Thoracic aorta (tissue), 2 donors: ENCODE measurements around the gene TRIM7. TPM values are rescaled to one million over a fixed set of nuclear protein-coding genes. Genes with fewer than 3 reads are reported as not detected.
"Not testable (repeated sequence)": the region's sequence is repeated elsewhere in the genome, so short reads cannot be mapped to it uniquely, and the experiment has no call there.

Experiments
- ATAC-seq: fragments of 150-250 bp; one replicate; pipeline ENCODE4 v1.8.0; 2017; ENCODE audit warnings: low read depth; ENCODE audit not compliant: insufficient number of reproducible peaks, low FRiP score
- DNase-seq: peaks from one replicate; pipeline ENCODE4 v3.0.0-alpha.2; 2020; ENCODE audit warnings: low spot score
- H3K27ac ChIP-seq, 2 donors: fragments of 200-600 bp; sonication (generic); 1 replicate in 1 of 2; 2 replicates in 1 of 2; pipeline ENCODE4 v1.5.1; 2016; ENCODE audit warnings: mild to moderate bottlenecking in 2 of 2, moderate library complexity in 2 of 2
- H3K27me3 ChIP-seq: fragments of 200-600 bp; sonication (generic); replicated peaks from 2 replicates; pipeline ENCODE4 v1.6.0; 2016; ENCODE audit warnings: mild to moderate bottlenecking; ENCODE audit not compliant: insufficient read depth
- H3K36me3 ChIP-seq: fragments of 200-600 bp; sonication (generic); one replicate; pipeline ENCODE4 v1.5.1; 2016
- H3K4me1 ChIP-seq, 2 donors: fragments of 200-600 bp; sonication (generic); 1 replicate in 1 of 2; 2 replicates in 1 of 2; pipeline versions ENCODE4 v1.5.1 to v1.6.0; 2016; ENCODE audit warnings: low read depth in 2 of 2, mild to moderate bottlenecking in 1 of 2; ENCODE audit not compliant: control insufficient read depth in 1 of 2
- H3K4me3 ChIP-seq: fragments of 200-600 bp; sonication (generic); 2 replicates; pipeline ENCODE4 v1.5.1; 2016; ENCODE audit warnings: mild to moderate bottlenecking
- H3K9me3 ChIP-seq: fragments of 200-600 bp; sonication (generic); 2 replicates; pipeline ENCODE4 v1.5.1; 2016
- CTCF ChIP-seq: fragments of 200-600 bp; sonication (generic); IDR thresholded peaks from one replicate; pipeline ENCODE4 v1.5.1; 2019; ENCODE audit warnings: antibody characterized with exemption
- total RNA-seq, 2 donors: library from RNA; depleted of rRNA; stranded (reverse); fragments of >200 nt; gene quantifications; one replicate each; pipeline versions ENCODE4 v1.1.0 to v1.2.3, GENCODE V29; 2016

TRIM7 gene
- total RNA-seq, 2 donors from 2014 or later, result 11.4 to 14.7 TPM

GRCh38 chr5:181149806-181150733, 54.9 kb downstream of the TRIM7 start:
- no peak for DNase-seq

GRCh38 chr5:181149355-181149754, 55.6 kb downstream of the TRIM7 start:
- no peak for TF ChIP-seq CTCF
- Histone ChIP-seq H3K36me3 (no peaks in the 10 kb centered on the region), H3K27me3 (no peaks in the 10 kb centered on the region), H3K4me1 (no peaks in the 10 kb centered on the region), H3K4me3 (no peak overlapping the region), H3K9me3 (no peaks in the 10 kb centered on the region), H3K27ac (no peak overlapping the region)
- ATAC-seq, result no peak
- no peak for DNase-seq

More at GRCh38 chr5:181149806-181150733, 54.9 kb downstream of the TRIM7 start:
- Histone ChIP-seq H3K4me3 (no peak overlapping the region), H3K9me3 (no peaks in the 10 kb centered on the region), H3K36me3 (no peaks in the 10 kb centered on the region), H3K27ac (no peak overlapping the region), H3K4me1 (no peaks in the 10 kb centered on the region), H3K27me3 (no peaks in the 10 kb centered on the region)
- no peak for ATAC-seq
- TF ChIP-seq CTCF, result no peak

GRCh38 chr5:181146927-181147636, 57.9 kb downstream of the TRIM7 start, which contains the start of gene OR2V2:
Gene OR2V2, plus strand, starts transcription at chr5:181147586. Its CDS starts 7,357 bp downstream, at chr5:181154943.
- H3K4me3 ChIP-seq, H3K27me3 ChIP-seq, H3K9me3 ChIP-seq, DNase-seq, ATAC-seq, H3K4me1 ChIP-seq, H3K27ac ChIP-seq, H3K36me3 ChIP-seq: not testable (repeated sequence)

GRCh38 chr5:181145133-181145532, 59.9 kb downstream of the TRIM7 start:
- Histone ChIP-seq H3K27ac (no peak overlapping the region), H3K4me1 (no peaks in the 10 kb centered on the region), H3K4me3 (no peak overlapping the region), H3K27me3 (no peaks in the 10 kb centered on the region), H3K36me3 (no peaks in the 10 kb centered on the region), H3K9me3 (no peaks in the 10 kb centered on the region)
- DNase-seq (no peak), ATAC-seq (no peak)
- TF ChIP-seq CTCF, result no peak

Other genes with a start within 250 kb of the TRIM7 start
- gene BTNL3, start 216.3 kb downstream of the TRIM7 start, total RNA-seq, result not detected
- 10 to 100 TPM; 10.7 to 20.5 TPM for gene BTNL9, start 164.9 kb downstream of the TRIM7 start, total RNA-seq
- gene OR2V1, start 74.0 kb downstream of the TRIM7 start, total RNA-seq, result not detected
- gene OR2V2, start 57.6 kb downstream of the TRIM7 start, total RNA-seq, result not detected
- gene TRIM41, start 18.1 kb upstream of the TRIM7 start, total RNA-seq, result 10 to 100 TPM; 12.2 to 12.4 TPM
- gene RACK1, start 38.7 kb upstream of the TRIM7 start, total RNA-seq, result 1,000 to 10,000 TPM; 1,534 to 1,629 TPM
- gene TRIM52, start 55.9 kb upstream of the TRIM7 start, total RNA-seq, result 10 to 100 TPM; 13.1 to 15.9 TPM
- not detected for gene OR4F3, start 162.1 kb upstream of the TRIM7 start, total RNA-seq